IMR-90 (cell line): Measurements from ENCODE around the gene GPR108. TPM values are rescaled to one million over a fixed set of nuclear protein-coding genes. Genes with fewer than 3 reads are reported as not detected.
A peak's percentile ranks its signal among the peaks of the same experiment; 100 is the strongest.

Experiments used
- ATAC-seq: fragments of 200-7000 bp; cut with Tn5 transposase; 2 replicates; pipeline ENCODE4 v1.9.1; 2020; ENCODE audit warnings: low read depth, mild to moderate bottlenecking, moderate library complexity
- BruUV-seq: library from RNA; stranded (reverse); fragments of 400-500 nt; replicated peaks from 2 replicates; lab custom pipeline; 2021; lab: Mats Ljungman, UMichigan
- CTCF ChIA-PET: fragments of 300-600 bp; formaldehyde crosslinking; extraction: SDS; loops from one replicate; lab custom pipeline; 2021; ENCODE audit warnings: antibody characterized with exemption; lab: Yijun Ruan, JAX
- POLR2A ChIA-PET: fragments of 300-600 bp; sonication (Branson Sonifier 250); formaldehyde crosslinking; loops from one replicate; lab custom pipeline; 2022; ENCODE audit warnings: antibody characterized with exemption; ENCODE audit not compliant: unreplicated experiment; lab: Charles Lee
- DNase-seq: peaks from one replicate; pipeline ENCODE4 v3.0.0; 2013
- H2AFZ ChIP-seq: replicated peaks from 2 replicates; pipeline ENCODE3; 2013; ENCODE audit warnings: low read length, mild to moderate bottlenecking; ENCODE audit not compliant: poor library complexity
- H2AK5ac ChIP-seq: 2 replicates; pipeline ENCODE4 v1.6.1; 2013; ENCODE audit warnings: low read depth, low read length, inconsistent platforms
- H2AK9ac ChIP-seq: replicated peaks from 2 replicates; pipeline ENCODE3; 2013; ENCODE audit warnings: mild to moderate bottlenecking, low read depth, low read length, moderate library complexity; ENCODE audit not compliant: poor library complexity
- H2BK120ac ChIP-seq: 2 replicates; pipeline ENCODE4 v1.6.1; 2013; ENCODE audit warnings: low read depth, low read length, inconsistent platforms
- H2BK15ac ChIP-seq: 3 replicates; pipeline ENCODE4 v1.6.1; 2013; ENCODE audit warnings: low read depth, low read length, inconsistent platforms
- H2BK20ac ChIP-seq: 2 replicates; pipeline ENCODE4 v1.6.1; 2013; ENCODE audit warnings: low read depth, mild to moderate bottlenecking, inconsistent platforms, low read length, moderate library complexity
- H2BK5ac ChIP-seq: 2 replicates; pipeline ENCODE4 v1.6.1; 2013; ENCODE audit warnings: mild to moderate bottlenecking, low read depth, low read length, inconsistent platforms; ENCODE audit not compliant: poor library complexity, severe bottlenecking
- H3K14ac ChIP-seq: replicated peaks from 2 replicates; pipeline ENCODE4 v1.6.1; 2013; ENCODE audit warnings: low read depth, low read length, inconsistent platforms
- H3K18ac ChIP-seq: 2 replicates; pipeline ENCODE4 v1.6.1; 2013; ENCODE audit warnings: low read depth, low read length, control low read depth
- H3K23ac ChIP-seq: 2 replicates; pipeline ENCODE4 v1.6.1; 2013; ENCODE audit warnings: low read depth, low read length, inconsistent platforms
- H3K27ac ChIP-seq: 2 replicates; pipeline ENCODE4 v1.5.1; 2013; ENCODE audit warnings: mild to moderate bottlenecking, control low read depth, low read length; ENCODE audit not compliant: insufficient read depth
- H3K27me3 ChIP-seq: 2 replicates; pipeline ENCODE4 v1.6.1; 2013; ENCODE audit warnings: low read length; ENCODE audit not compliant: control insufficient read depth, insufficient read depth
- H3K36me3 ChIP-seq: 2 replicates; pipeline ENCODE4 v1.6.1; 2013; ENCODE audit warnings: low read length, mixed read lengths; ENCODE audit not compliant: control insufficient read depth, insufficient read depth
- H3K4ac ChIP-seq: 2 replicates; pipeline ENCODE4 v1.6.1; 2013; ENCODE audit warnings: low read depth, low read length, inconsistent platforms
- H3K4me1 ChIP-seq: 2 replicates; pipeline ENCODE4 v1.6.1; 2013; ENCODE audit warnings: low read length, mixed read lengths; ENCODE audit not compliant: control insufficient read depth, insufficient read depth
- H3K4me2 ChIP-seq: 2 replicates; pipeline ENCODE4 v1.6.1; 2013; ENCODE audit warnings: low read depth, mild to moderate bottlenecking, control low read depth, low read length, moderate library complexity
- H3K4me3 ChIP-seq: 2 replicates; pipeline ENCODE4 v1.5.1; 2013; ENCODE audit warnings: low read depth, mild to moderate bottlenecking, control low read depth, low read length, moderate library complexity; ENCODE audit not compliant: insufficient read depth
- H3K56ac ChIP-seq: 2 replicates; pipeline ENCODE4 v1.6.1; 2013; ENCODE audit warnings: low read length, inconsistent platforms; ENCODE audit not compliant: insufficient read depth; ENCODE audit errors: extremely low read depth
- H3K79me1 ChIP-seq, 2 experiments: 2 replicates each; pipeline ENCODE4 v1.6.1; 2013; ENCODE audit warnings: low read length in 2 of 2, inconsistent platforms in 1 of 2, low read depth in 1 of 2
- H3K9ac ChIP-seq: 2 replicates; pipeline ENCODE4 v1.6.1; 2013; ENCODE audit warnings: low read depth, low read length, control low read depth
- H3K9me1 ChIP-seq: 2 replicates; pipeline ENCODE4 v1.6.1; 2013; ENCODE audit warnings: low read length, inconsistent platforms; ENCODE audit not compliant: insufficient read depth
- H3K9me3 ChIP-seq: 2 replicates; pipeline ENCODE4 v1.6.1; 2013; ENCODE audit warnings: low read length; ENCODE audit not compliant: control insufficient read depth, insufficient read depth
- H4K20me1 ChIP-seq: 2 replicates; pipeline ENCODE4 v1.6.1; 2013; ENCODE audit warnings: low read length, inconsistent platforms; ENCODE audit not compliant: insufficient read depth
- H4K5ac ChIP-seq: 2 replicates; pipeline ENCODE4 v1.6.1; 2013; ENCODE audit warnings: mild to moderate bottlenecking, low read depth, low read length, control low read depth
- H4K8ac ChIP-seq, 2 experiments: 2 replicates each; pipeline ENCODE4 v1.6.1; 2013; ENCODE audit warnings: low read depth in 2 of 2, low read length in 2 of 2, control low read depth in 1 of 2, inconsistent platforms in 1 of 2
- H4K91ac ChIP-seq: 2 replicates; pipeline ENCODE4 v1.6.1; 2013; ENCODE audit warnings: low read depth, low read length, inconsistent platforms; ENCODE audit not compliant: insufficient read depth
- BHLHE40 ChIP-seq: fragments of 150-350 bp; IDR thresholded peaks from 2 replicates; pipeline ENCODE4 v1.6.1; 2016; ENCODE audit warnings: mild to moderate bottlenecking, low read depth, low read length
- CEBPB ChIP-seq: IDR thresholded peaks from 2 replicates; pipeline ENCODE4 v1.6.1; 2012; ENCODE audit warnings: low read depth, low read length, improper control_type of control experiment
- CHD1 ChIP-seq: IDR thresholded peaks from 2 replicates; pipeline ENCODE4 v1.6.1; 2012; ENCODE audit warnings: low read depth, low read length, improper control_type of control experiment
- CTCF ChIP-seq: conservative IDR thresholded peaks from 2 replicates; pipeline ENCODE4 v1.5.1; 2012; ENCODE audit warnings: mild to moderate bottlenecking, low read depth, low read length, improper control_type of control experiment
- MAFK ChIP-seq: IDR thresholded peaks from 2 replicates; pipeline ENCODE4 v1.6.1; 2012; ENCODE audit warnings: low read depth, low read length, improper control_type of control experiment
- MXI1 ChIP-seq: IDR thresholded peaks from 2 replicates; pipeline ENCODE4 v1.6.1; 2012; ENCODE audit warnings: low read depth, mild to moderate bottlenecking, low read length, moderate library complexity, borderline replicate concordance
- POLR2A ChIP-seq: IDR thresholded peaks from 2 replicates; pipeline ENCODE4 v1.6.1; 2012; ENCODE audit warnings: mild to moderate bottlenecking, low read depth, low read length
- RAD21 ChIP-seq: IDR thresholded peaks from 2 replicates; pipeline ENCODE4 v1.6.1; 2012; ENCODE audit warnings: low read length, improper control_type of control experiment
- RCOR1 ChIP-seq: IDR thresholded peaks from 2 replicates; pipeline ENCODE4 v1.6.1; 2012; ENCODE audit warnings: mild to moderate bottlenecking, low read length, improper control_type of control experiment; ENCODE audit not compliant: insufficient replicate concordance
- RFX5 ChIP-seq: IDR thresholded peaks from 2 replicates; pipeline ENCODE4 v1.8.0; 2012; ENCODE audit warnings: low read depth, mild to moderate bottlenecking, low read length, moderate library complexity
- USF2 ChIP-seq: fragments of 150-350 bp; IDR thresholded peaks from 2 replicates; pipeline ENCODE4 v1.6.1; 2017; ENCODE audit warnings: mild to moderate bottlenecking, antibody characterized with exemption, low read length, low read depth
- WGBS, 2 experiments: methylation state at CpG; one replicate each; pipeline versions ENCODE4 v1.1.5 to v1.1.7; 2013; ENCODE audit warnings: missing lambda C conversion rate in 2 of 2; ENCODE audit not compliant: insufficient read length in 1 of 2; ENCODE audit errors: extremely low coverage in 2 of 2; 5-methylcytosine and 5-hydroxymethylcytosine counted together
- dilution Hi-C: fragments of 300-500 bp; cut with HindIII; formaldehyde crosslinking; loops from one replicate; pipeline ENCODE4 v1.14.3; 2018; ENCODE audit warnings: low sequenced_read_pairs; ENCODE audit not compliant: unreplicated experiment
- in situ Hi-C: fragments of 300-500 bp; cut with MboI; formaldehyde crosslinking; loops from 3 replicates; pipeline ENCODE4 v1.14.3; 2019; ENCODE audit warnings: low sequenced_read_pairs, inconsistent platforms, mixed read lengths
- intact Hi-C: fragments of 100-400 bp; cut with micrococcal nuclease; formaldehyde crosslinking; loops from 2 replicates; pipeline ENCODE4 v1.10.0; 2022
- polyA plus RNA-seq, 3 experiments: library from polyadenylated mRNA; depleted of rRNA; stranded (reverse); fragments of >200 nt; gene quantifications; 2 replicates each; pipeline ENCODE4 v1.2.3, GENCODE V29; 2012; ENCODE audit warnings: low replicate concordance in 1 of 3
- total RNA-seq: library from RNA; depleted of rRNA; stranded (reverse); fragments of >200 nt; gene quantifications from 2 replicates; pipeline ENCODE4 v1.2.3, GENCODE V29; 2012

Gene GPR108
- total and polyA plus RNA-seq, 2 of the 4 experiments (the other 2 are of a cell fraction): 28.0 to 38.9 TPM

GRCh38 chr19:6737284-6737872 is at the start of gene GPR108 (continued):
- TF ChIP-seq USF2 (no peak), BHLHE40 (peak; percentile 99), MXI1 (no peak), POLR2A (no peak), MAFK (no peak), RFX5 (peak; percentile 41; the same call in 1 of the 2 replicates)

- Histone ChIP-seq H3K79me1 (no peaks in the 10 kb centered on the region), H3K4me2 (no peak overlapping the region), H4K91ac (no peak overlapping the region), H3K27me3 (no peaks in the 10 kb centered on the region), H4K8ac (no peak overlapping the region), H3K27ac (no peak overlapping the region), H2AK5ac (no peak overlapping the region), H3K9me3 (no peaks in the 10 kb centered on the region), H4K20me1 (no peaks in the 10 kb centered on the region), H2BK120ac (no peak overlapping the region), H2AK9ac (no peak overlapping the region), H2BK5ac (no peak overlapping the region), H2BK20ac (no peak overlapping the region), H3K4me1 (no peaks in the 10 kb centered on the region), H3K56ac (no peak overlapping the region), H3K9me1 (no peaks in the 10 kb centered on the region), H2BK15ac (no peak overlapping the region), H3K4me3 (no peak overlapping the region), H3K9ac (no peak overlapping the region), H3K23ac (no peak overlapping the region), H3K36me3 (no peaks in the 10 kb centered on the region), H3K4ac (no peak overlapping the region), H2AFZ (no peak overlapping the region), H3K18ac (no peak overlapping the region), H4K5ac (no peak overlapping the region), H3K14ac (no peak overlapping the region)
- no TSS peak for BruUV-seq
- WGBS, 2 experiments: 50% methylated on average over 2 of the region's 4 CpGs; no CpG with 5 or more reads in 1 of the 2 experiments
- dilution Hi-C loops (no loop called here), intact Hi-C loops (no loop called here), in situ Hi-C loops (no loop called here)
- ChIA-PET CTCF (no interaction called here), POLR2A (no interaction called here)
- ATAC-seq: no peak
- TF ChIP-seq CHD1 (no peak), BHLHE40 (no peak), MAFK (no peak), CEBPB (no peak), CTCF (no peak), RFX5 (no peak), RAD21 (no peak), RCOR1 (no peak)
- DNase-seq: no peak
Measured at GRCh38 chr19:6779206-6779605, 41.8 kb upstream of the GPR108 start.
